Urothelium cell line (cell line): ENCODE measurements around the gene HDGFL3.
"Not testable (repeated sequence)": the region's sequence is repeated elsewhere in the genome, so short reads cannot be mapped to it uniquely, and the experiment has no call there.

ENCODE experiments used
- DNase-seq: peaks from one replicate; pipeline ENCODE4 v3.0.0; 2011; ENCODE audit warnings: low spot score, mixed read lengths
- FAIRE-seq: peaks from 2 replicates; lab custom pipeline; 2011; peaks lifted over from hg19 to GRCh38; lab: Jason Lieb, UNC

Gene HDGFL3

DNA sequence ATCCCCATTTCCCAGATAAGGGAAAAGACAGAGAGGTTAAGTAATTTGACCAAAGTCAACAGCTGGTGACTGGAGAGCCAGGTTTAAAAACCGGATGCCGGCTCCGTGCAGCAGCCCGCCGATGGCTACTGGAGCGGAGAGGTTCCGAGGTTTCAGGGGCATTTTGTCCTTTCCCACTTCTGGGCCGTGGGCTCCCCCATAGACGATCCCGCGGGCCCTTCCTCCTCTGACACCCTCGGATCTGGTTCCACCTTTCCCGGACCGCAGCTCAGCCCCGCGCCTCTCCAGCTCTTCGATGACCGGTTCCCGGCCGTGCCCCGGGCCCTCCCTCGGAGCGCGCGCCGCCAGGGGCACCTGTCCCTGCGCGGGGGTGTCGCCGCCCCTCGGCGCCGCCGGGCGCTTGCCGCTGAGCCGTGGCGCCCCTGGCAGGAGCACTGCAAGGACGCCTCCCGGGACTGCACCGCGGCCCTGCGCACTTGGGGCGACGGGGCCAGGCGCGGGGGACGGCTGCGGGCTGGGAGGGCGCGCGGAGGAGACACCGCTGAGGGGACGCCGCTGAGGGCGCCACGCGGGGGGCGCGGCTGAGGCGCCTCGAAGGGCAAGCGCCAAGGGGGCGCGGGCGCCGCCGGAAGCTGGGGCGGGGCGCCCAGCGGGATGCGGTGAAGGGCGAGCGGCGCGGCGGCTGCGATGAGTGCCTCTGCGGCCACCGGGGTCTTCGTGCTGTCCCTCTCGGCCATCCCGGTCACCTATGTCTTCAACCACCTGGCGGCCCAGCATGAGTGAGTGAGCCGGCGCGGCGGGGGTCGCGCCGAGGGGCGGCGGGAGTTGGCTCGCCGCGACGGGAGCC, 100.4 kb downstream of the HDGFL3 start, which contains the start of gene TM6SF1:
Gene TM6SF1, plus strand, starts transcription at position 652 of the 847 bp plus-strand sequence. Its CDS starts 36 bp downstream, at position 688.
- FAIRE-seq (no peak), DNase-seq (no peak)

DNA sequence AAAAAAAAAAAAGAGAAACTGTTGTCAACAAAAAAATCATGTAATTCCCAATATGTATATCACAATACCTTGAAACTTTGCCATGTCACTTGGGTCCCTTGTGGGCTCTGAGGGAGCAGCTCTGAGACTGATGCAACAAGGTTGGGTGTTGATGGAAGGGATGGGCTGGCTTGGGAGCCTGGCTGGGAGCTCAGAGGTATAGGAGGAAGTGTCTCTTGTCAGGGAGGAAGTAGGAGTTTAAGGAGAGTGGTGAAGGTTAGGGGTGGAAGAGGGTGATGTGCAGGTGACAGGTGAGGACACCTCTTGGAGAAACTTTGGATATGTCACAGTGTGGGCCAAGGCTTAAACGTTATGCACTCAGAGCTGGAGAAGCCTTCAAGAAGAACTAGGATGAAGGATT, 102.2 kb downstream of the HDGFL3 start:
- FAIRE-seq (no peak), DNase-seq (no peak)

DNA sequence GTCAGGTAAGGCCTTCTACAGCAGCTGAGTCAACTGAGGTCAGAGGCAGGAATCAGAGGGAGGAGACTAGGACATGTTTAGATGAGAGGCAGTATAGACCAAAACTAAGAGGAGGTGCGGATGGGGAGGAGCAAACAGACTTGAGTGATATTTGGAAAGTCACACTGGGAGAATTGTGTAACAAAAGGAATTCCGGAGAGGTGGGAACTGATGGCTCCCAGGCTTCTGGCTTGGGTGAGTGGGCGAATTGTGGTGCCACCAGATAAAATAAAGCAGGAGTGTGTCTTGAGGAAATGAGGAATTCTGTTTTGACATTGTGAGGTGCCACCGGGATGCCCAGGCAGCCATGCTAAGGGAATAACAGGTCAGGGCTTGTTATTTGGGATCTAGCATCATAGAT, 103.5 kb downstream of the HDGFL3 start:
- DNase-seq (no peak), FAIRE-seq (no peak)

DNA sequence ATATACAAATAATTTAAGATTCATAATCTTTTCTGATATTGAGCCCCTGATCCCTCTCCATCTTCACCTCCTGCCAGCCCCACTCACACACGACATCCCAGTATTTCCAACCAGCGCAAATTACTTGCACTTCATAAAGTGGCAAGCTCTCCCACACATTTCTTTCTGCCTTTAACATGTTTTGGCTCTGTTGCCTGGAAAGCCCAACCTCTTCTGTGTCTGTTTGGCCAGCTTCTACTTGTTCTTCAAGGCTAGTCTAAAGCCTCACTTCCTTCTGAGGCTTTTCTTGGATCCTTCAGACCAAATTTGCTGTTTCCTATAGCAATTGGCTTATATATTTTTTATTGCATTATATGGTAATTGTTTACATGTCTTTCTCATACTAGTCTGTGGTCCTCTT, 105.3 kb downstream of the HDGFL3 start:
- no peak for FAIRE-seq

DNA sequence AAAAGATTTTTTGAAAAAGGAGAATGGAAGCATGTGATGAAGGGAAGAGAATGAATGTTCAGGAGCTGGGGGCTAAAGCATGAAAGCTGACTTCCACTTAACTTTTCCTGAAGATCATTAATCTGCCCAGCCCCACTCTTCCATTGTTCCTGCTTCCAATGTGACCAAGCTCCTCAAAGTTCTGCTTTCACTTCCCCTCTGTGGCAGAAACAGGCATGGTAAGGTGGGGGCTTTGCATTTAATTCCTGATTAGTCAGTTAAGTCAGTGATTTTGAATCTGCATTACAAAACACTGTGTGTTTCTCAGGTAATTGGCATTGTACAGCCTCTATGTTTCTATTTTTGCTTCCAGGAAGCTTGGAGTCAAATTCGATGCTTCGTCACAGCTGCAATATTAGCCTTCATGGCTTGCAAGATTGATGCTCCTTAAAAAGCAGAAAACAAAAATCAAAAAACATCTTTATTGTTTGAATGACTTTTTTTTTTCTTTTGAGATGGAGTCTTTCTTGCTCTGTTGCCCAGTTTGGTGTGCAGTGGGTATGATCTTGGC, 107.5 kb downstream of the HDGFL3 start:
- no peak for FAIRE-seq
- no peak for DNase-seq

More for the DNA sequence above, 105.3 kb downstream of the HDGFL3 start:
- no peak for DNase-seq

DNA sequence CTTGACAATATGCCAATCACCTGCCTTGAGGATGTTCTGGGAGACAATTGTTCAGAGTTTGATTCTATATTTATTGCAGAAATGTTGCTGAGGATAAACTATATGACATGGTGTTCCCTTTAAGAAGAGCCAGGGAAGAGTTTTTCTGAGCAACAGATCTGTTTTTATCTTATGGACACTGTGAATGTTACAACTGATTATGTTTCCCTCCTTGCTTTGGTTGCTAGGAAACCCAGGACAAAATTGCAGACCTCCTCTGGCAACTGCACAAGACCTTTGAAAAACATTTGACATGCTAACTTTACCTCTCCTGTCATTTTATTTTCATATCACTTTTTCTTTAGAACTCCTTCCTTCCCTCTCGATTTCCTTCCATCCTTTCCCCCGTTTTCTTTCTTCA, 108.3 kb downstream of the HDGFL3 start:
- DNase-seq (no peak), FAIRE-seq (no peak)

DNA sequence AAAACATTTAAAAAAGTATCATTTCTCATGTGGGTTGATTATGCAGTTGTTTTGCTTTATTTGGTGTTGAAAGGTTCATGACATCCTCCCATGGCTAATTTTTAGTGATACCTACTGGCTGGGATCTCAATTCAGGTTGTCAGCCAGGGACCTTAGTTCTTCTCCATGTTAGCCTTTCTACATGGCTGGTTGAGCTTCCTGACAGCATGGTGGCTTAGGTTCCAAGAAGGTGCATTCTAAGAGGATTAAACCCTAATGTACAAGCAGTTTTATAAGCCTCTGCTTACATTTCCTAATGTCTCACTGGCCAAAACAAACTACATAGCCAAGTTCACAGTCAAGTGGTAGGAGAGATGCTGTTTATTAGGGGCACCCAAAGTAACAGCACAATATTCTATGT, 109.5 kb downstream of the HDGFL3 start:
- no peak for DNase-seq
- no peak for FAIRE-seq

DNA sequence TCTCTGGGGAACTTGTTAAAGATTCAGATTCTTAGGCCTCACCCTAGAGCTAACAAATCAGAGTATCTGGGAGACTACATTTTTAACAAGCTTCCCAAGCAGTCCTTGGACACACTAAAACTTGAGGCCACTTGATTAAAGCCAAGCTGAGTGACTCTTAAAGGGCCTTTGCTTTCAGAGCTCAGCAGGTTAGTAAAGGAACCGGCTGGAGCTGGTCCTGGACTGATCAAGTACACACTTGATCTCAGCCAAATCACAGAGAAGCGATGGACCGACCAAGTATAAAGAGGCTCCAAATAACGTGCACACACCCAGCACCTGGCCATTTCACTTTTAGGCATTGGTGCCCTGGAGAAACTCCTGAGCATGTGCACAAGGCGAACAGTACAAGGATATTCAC, 113.0 kb downstream of the HDGFL3 start:
- DNase-seq (no peak), FAIRE-seq (no peak)

DNA sequence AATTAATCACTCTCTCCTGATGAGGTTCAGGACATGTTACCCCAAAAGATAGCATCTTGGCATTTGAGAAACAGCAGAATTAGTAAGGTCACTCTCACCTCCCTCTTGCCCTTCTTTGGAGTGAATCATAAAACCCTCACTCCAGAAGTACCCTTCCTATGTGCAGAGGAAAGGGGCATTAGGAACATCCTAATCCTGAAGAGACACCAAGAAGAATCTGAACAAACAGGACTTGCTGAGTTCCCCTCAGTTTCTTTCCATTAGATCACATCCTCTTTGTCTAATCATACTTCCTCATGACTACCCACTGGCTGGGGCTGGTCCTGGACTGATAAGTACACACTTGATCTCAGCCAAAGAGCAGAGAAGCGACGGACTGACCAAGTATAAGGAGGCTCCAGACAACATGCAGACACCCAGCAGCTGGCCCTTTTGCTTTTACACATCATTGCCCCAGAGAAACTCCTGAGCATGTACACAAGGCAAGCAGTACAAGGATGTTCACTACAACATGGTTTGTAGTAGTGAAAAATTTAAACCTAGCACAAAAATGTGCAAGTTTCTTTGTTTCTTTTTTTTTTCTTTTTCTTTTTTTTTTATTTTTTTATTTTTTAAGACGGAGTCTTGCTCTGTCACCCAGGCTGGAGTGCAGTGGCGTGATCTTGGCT, 115.2 kb downstream of the HDGFL3 start:
- FAIRE-seq = no peak
- no peak for DNase-seq

DNA sequence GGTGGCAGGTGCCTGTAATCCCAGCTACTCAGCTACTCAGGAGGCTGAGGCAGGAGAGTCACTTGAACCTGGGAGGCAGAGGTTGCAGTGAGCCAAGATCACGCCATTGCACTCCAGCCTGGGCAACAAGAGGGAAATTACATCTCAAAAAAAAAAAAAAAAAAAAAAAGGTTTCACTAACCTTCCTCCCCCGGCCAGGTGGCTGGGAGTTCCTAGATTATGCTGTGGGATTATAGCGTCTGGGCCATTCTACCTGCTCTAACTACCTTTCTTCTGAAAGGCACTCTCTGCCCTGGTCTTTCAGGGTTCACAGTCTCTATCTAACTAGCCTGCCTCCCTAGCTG, 115.7 kb downstream of the HDGFL3 start:
- not testable (repeated sequence) for FAIRE-seq, DNase-seq

DNA sequence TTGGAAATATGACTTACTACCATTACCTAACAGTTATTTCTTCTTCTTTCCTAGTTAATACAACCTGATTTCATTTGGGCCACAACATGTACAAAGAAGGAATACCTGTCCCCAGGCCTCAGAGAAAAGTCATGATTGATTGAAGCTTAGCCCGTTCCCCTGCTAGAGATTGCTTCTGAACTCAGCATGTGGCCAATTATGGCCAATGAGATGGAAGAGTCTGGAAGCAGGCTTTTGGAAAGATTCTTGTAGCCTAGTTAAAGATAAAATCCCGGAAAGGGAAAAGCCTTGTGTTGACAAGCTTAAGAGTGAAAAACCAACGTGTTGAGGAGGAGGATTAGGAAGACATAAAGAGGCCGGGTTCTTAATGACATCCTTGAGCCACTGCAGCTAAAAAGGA, 117.2 kb downstream of the HDGFL3 start:
- no peak for FAIRE-seq
- DNase-seq = no peak

DNA sequence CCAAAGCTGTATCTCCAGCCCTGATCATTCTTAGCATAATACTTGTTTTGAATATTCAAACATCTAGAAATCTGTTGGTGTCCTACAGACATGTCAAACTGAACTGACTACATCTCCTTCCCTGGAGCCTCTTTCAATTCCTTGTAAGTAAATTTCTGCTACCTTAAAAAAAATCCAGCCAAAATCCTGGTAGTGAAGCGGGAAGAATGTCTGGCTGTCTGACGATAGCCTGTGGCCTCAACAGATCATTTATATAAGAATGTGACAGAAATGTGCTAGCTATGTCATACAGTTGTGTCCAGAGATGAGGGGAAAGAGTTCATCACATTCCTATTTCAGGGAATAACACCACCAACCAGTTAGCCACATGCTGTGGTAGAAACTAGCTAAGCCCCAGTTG, 118.7 kb downstream of the HDGFL3 start:
- FAIRE-seq (no peak), DNase-seq (no peak)

DNA sequence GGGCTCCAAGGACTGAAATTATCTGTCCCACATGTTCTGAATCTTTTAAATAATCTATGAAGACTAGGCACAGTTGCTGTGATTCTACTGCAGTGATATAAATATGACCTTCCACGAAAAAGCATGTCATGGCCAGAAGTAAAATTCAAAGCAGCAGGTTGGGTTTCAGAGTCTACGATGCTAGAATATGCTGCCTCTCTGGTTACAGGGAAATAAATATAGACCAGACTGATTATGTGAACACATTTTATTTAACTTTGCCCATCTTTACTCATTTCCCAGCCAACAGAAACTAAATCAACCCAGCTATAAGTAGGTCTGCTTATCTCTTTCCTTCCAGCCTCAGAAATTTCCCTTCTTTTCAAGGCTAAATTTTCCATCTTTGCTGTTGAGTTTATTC, 120.0 kb downstream of the HDGFL3 start:
- no peak for FAIRE-seq
- DNase-seq = no peak

DNA sequence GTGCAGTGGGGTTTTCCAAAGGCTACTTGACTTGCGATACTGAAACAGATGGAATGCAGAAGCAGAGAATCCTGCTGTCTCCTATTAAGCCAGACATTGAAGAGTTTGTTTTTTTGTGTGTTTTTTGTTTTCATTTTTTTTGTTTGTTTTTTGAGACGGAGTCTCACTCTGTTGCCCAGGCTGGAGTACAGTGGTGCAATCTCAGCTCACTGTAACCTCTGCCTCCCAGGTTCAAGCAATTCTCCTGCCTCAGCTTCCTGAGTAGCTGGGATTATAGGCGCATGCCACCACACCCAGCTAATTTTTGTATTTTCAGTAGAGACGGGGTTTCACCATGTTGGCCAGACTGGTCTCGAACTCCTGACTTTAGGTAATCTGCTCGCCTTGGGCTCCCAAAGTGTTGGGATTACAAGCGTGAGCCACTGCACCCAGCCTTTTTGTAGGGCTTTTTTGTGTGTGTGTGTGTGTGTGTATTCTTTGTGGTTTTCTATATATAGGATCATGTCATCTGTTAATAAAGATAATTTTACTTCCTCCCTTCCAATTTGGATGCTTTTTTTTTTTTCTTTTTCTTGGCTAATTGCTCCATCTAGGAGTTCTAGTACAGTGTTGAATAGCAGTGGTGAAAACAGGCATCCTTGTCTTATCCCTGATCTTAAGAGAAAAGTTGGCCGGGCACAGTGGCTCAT, 121.6 kb downstream of the HDGFL3 start:
- not testable (repeated sequence) for FAIRE-seq, DNase-seq

DNA sequence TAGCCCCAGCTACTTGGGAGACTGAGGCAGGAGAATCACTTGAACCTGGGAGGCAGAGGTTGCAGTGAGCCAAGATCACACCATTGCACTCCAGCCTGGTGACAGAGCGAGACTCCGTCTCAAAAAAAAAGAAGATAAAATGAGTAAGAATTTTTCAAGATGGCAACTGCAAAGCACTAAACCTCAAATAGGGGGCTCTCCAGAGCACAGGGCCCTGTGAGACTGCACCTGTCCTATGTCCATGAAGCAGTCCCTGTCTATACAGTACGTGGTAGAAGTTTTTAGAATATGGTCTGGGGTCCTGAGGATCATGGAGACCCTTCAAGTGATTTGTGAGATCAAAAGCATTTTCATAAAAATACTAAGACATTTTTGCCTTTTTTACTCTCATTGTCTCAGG, 122.2 kb downstream of the HDGFL3 start:
- DNase-seq, FAIRE-seq: not testable (repeated sequence)

DNA sequence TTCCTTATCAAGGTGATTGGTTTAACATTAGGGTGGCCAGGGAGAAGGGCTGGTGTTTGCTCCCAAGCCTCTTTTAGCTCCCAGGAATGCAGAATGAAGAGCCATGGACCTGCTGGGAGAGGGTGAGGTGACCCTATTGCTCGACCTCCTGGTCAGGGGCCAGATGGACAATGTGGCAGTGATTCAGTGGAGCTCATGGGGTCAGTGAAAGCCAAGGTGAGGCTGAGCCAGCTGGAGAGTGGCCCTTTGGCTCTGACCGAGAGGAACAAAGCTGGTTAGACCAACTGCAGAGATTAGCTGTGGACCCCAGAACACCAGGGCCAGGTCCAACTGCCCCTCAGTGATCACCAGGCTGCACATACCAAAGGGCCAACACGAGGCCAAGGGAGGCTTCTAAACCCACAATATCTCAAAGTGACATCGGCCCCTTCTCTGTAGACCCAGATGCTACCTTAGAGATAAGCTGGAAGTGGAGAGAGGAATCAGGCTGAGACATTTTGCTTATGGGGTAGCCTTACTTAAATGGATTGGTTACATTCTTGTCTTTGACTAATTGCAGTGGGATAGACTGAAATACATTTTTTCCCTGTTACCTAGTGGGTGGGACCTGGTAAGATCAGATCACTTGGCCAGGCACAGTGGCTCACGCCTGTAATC, 124.8 kb downstream of the HDGFL3 start:
- FAIRE-seq = no peak

DNA sequence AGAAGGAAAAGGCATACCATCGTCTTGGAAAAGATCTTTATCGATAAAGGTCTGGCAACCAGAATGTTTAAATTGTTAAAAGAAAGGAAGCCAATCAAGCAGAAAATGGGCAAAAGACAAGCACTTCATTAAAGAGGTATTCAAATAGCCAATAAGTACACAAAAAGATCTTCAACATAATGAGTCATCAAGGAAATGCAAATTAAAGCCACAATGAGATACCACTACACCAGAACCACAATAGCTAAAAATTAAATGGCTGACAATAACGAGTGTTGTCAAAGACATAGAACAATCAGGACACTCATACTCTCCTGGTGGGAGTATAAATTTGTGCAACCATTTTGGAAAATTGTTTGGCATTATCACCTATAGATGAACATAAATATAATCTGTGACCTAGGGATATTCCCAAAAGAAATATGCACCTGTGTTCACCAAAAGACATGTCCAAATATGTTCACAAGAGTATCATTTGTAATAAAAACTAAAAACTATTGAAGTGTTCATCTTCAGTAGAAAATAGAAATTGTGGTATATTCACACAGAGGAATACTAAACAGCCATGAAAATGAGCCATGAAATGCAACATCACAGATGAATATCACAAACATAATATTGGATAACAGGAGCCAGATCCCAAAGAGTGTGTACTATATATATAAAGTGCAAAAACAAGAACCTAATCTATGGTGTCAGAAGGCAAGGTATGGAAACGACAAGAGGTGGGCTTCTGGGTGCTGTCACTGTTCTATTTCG, 126.2 kb downstream of the HDGFL3 start:
- FAIRE-seq (no peak), DNase-seq (no peak)

More for the DNA sequence above, 124.8 kb downstream of the HDGFL3 start:
- DNase-seq = no peak

DNA sequence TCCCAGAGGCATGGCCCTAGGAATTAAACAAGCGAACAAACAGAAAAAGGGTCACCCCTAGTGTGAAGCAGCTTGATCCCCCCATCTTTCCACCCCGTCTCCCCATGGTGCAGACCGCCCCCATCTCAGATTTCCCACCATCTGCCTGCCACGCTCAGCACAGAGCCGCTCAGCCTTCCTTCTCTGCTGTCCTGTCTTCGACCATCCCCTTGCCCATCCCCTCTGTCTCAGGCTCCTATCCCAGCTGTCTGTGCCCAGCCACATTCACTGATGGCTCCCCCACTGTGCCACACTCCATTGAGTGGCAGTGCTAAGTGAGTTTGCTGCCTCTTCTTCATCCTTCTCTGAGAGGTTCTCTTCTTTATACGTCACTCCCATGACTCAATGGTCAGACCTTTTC, 128.9 kb downstream of the HDGFL3 start:
- no peak for FAIRE-seq
- no peak for DNase-seq
